ENCODE results near the gene FMN2. TPM values are rescaled to one million over a fixed set of nuclear protein-coding genes. Genes with fewer than 3 reads are reported as not detected.

The FMN2 gene
- total RNA-seq, 1 donor, result 35.0 TPM

- DNase-seq (ENCODE audit: low read depth), result no peak
- no peak for TF ChIP-seq CTCF (IDR thresholded peaks at IDR 0.05; ENCODE audit: insufficient read depth, low read depth, low read length)
- no peak overlapping the region for H3K4me3 ChIP-seq (ENCODE audit: low read depth, low read length)
Observed at GRCh38 chr1:240199758-240200645, 108.3 kb downstream of the FMN2 start.

GRCh38 chr1:240201931-240202330 is 110.2 kb downstream of the FMN2 start:
- no peak for DNase-seq (ENCODE audit: low read depth)

GRCh38 chr1:240207073-240207709 is 115.5 kb downstream of the FMN2 start:
- DNase-seq (ENCODE audit: low read depth), result no peak
- no peak for TF ChIP-seq CTCF (IDR thresholded peaks at IDR 0.05; ENCODE audit: insufficient read depth, low read depth, low read length)
- no peak overlapping the region for H3K4me3 ChIP-seq (ENCODE audit: low read depth, low read length)

More at GRCh38 chr1:240201931-240202330, 110.2 kb downstream of the FMN2 start:
- no peak for TF ChIP-seq CTCF (IDR thresholded peaks at IDR 0.05; ENCODE audit: insufficient read depth, low read depth, low read length)
- no peak overlapping the region for H3K4me3 ChIP-seq (ENCODE audit: low read depth, low read length)

GRCh38 chr1:240210026-240210425 is 118.3 kb downstream of the FMN2 start:
- DNase-seq (ENCODE audit: low read depth), result no peak
- TF ChIP-seq CTCF (IDR thresholded peaks at IDR 0.05; ENCODE audit: insufficient read depth, low read depth, low read length), result no peak
- no peak overlapping the region for H3K4me3 ChIP-seq (ENCODE audit: low read depth, low read length)

- no peak for TF ChIP-seq CTCF (IDR thresholded peaks at IDR 0.05; ENCODE audit: insufficient read depth, low read depth, low read length)
- DNase-seq (ENCODE audit: low read depth), result no peak
- no peak overlapping the region for H3K4me3 ChIP-seq (ENCODE audit: low read depth, low read length)
Observed at GRCh38 chr1:240212556-240212955, 120.9 kb downstream of the FMN2 start.

- TF ChIP-seq CTCF (IDR thresholded peaks at IDR 0.05; ENCODE audit: insufficient read depth, low read depth, low read length), result no peak
- peak; percentile 36 for DNase-seq (ENCODE audit: low read depth)
- no peak overlapping the region for H3K4me3 ChIP-seq (ENCODE audit: low read depth, low read length)
Observed at GRCh38 chr1:240217403-240217802, 125.7 kb downstream of the FMN2 start.

Measured in fibroblast of villous mesenchyme (primary cell).